ENCODE data around the gene SMIM15. TPM values are rescaled to one million over a fixed set of nuclear protein-coding genes. Genes with fewer than 3 reads are reported as not detected.

SMIM15 gene
- total and polyA plus RNA-seq, 2 of the 4 experiments (the other 2 are of a cell fraction) = 49.7 to 94.3 TPM

- H2BK20ac ChIP-seq (ENCODE audit: low read depth, low read length) = no peak overlapping the region
- DNase-seq (peak; percentile 57), ATAC-seq (ENCODE audit: low read depth) (peak; percentile 84)
- peak overlapping the region; percentile 56; the same call in 1 of the 2 replicates for H3K4me2 ChIP-seq (ENCODE audit: low read depth, low read length)
- no peaks in the 10 kb centered on the region for H3K9me3 ChIP-seq (ENCODE audit: control insufficient read depth, insufficient read depth, low read length)
- H3K18ac ChIP-seq (ENCODE audit: low read depth, low read length) = no peak overlapping the region
- intact Hi-C loops (cut with micrococcal nuclease) (loop anchor here (5.0 kb wide), 2 partner anchors 118 to 148 kb away; partner anchors contain the start of gene ZSWIM6), dilution Hi-C loops (cut with HindIII; ENCODE audit: low sequenced_read_pairs, unreplicated experiment) (no loop called here), in situ Hi-C loops (cut with MboI; ENCODE audit: low sequenced_read_pairs) (no loop called here)
- H4K20me1 ChIP-seq (ENCODE audit: insufficient read depth, low read length) = no peaks in the 10 kb centered on the region
- H4K91ac ChIP-seq (ENCODE audit: insufficient read depth, low read depth, low read length) = no peak overlapping the region
- no TSS peak for BruUV-seq (replicated peaks)
- no peaks in the 10 kb centered on the region for H3K36me3 ChIP-seq (ENCODE audit: control insufficient read depth, insufficient read depth, low read length)
- no peaks in the 10 kb centered on the region for H3K9me1 ChIP-seq (ENCODE audit: insufficient read depth, low read length)
- POLR2A ChIA-PET (ENCODE audit: unreplicated experiment) = no interaction called here
- H2AFZ ChIP-seq (replicated peaks; ENCODE audit: low read length, poor library complexity) = no peak overlapping the region
- peaks cover 6% of the 10 kb centered on the region for H3K4me1 ChIP-seq (ENCODE audit: control insufficient read depth, insufficient read depth, low read length)
- CTCF ChIA-PET = no interaction called here
- no peak overlapping the region for H2AK5ac ChIP-seq (ENCODE audit: low read depth, low read length)
- no peak overlapping the region for H3K4ac ChIP-seq (ENCODE audit: low read depth, low read length)
- H4K5ac ChIP-seq (ENCODE audit: low read depth, low read length) = no peak overlapping the region
- H3K23ac ChIP-seq (ENCODE audit: low read depth, low read length) = no peak overlapping the region
- no peak overlapping the region for H2BK15ac ChIP-seq (ENCODE audit: low read depth, low read length)
- H3K9ac ChIP-seq (ENCODE audit: low read depth, low read length) = no peak overlapping the region
- no peak overlapping the region for H2AK9ac ChIP-seq (replicated peaks; ENCODE audit: low read depth, low read length, poor library complexity)
- WGBS, 2 experiments (ENCODE audit: extremely low coverage in 2 of 2, insufficient read length in 1 of 2) = no CpG with 5 or more reads among the region's 2 CpGs
- H4K8ac ChIP-seq (ENCODE audit: low read depth in 2 of 2, low read length in 2 of 2) = no peak overlapping the region; a peak in 1 of 4 replicates
- no peaks in the 10 kb centered on the region for H3K27me3 ChIP-seq (ENCODE audit: control insufficient read depth, insufficient read depth, low read length)
- H3K27ac ChIP-seq (ENCODE audit: insufficient read depth, low read length) = peak overlapping the region; percentile 45; the same call in 1 of the 2 replicates
- H3K56ac ChIP-seq (ENCODE audit: extremely low read depth, insufficient read depth, low read length) = peak overlapping the region; percentile 22
- no peak overlapping the region for H2BK120ac ChIP-seq (ENCODE audit: low read depth, low read length)
- no peaks in the 10 kb centered on the region for H3K79me1 ChIP-seq (ENCODE audit: low read depth in 1 of 2, low read length in 2 of 2)
- peak overlapping the region; percentile 90 for H2BK5ac ChIP-seq (ENCODE audit: low read depth, low read length, poor library complexity, severe bottlenecking)
- no peak overlapping the region for H3K14ac ChIP-seq (replicated peaks; ENCODE audit: low read depth, low read length)
- TF ChIP-seq MAFK (IDR thresholded peaks at IDR 0.05; ENCODE audit: low read depth, low read length) (peak; percentile 93), RFX5 (IDR thresholded peaks at IDR 0.05; ENCODE audit: low read depth, low read length) (no peak)
- H3K4me3 ChIP-seq (ENCODE audit: insufficient read depth, low read depth, low read length) = no peak overlapping the region
Measured at GRCh38 chr5:61184708-61185107, 22.4 kb upstream of the SMIM15 start.
